SK-N-SH treated with all-trans-retinoic acid at 6 μM for 48 hours (cell line): ENCODE data around the gene IDUA.

Experiments
- ATAC-seq: fragments of 200-7000 bp; cut with Tn5 transposase; 3 replicates; pipeline ENCODE4 v1.9.1; 2020; ENCODE audit warnings: mild to moderate bottlenecking, moderate library complexity
- ARNTL ChIP-seq: fragments of 450-650 bp; formaldehyde crosslinking; IDR thresholded peaks from 2 replicates; pipeline ENCODE4 v1.5.0; 2020; ENCODE audit warnings: low read depth, mild to moderate bottlenecking, moderate library complexity, borderline replicate concordance
- BACH2 ChIP-seq: fragments of 250-450 bp; sonication (Bioruptor Pico); IDR thresholded peaks from 2 replicates; pipeline ENCODE4 v1.9.0; 2021; ENCODE audit warnings: mild to moderate bottlenecking, borderline replicate concordance
- CREB5 ChIP-seq: fragments of 250-450 bp; sonication (Bioruptor Pico); IDR thresholded peaks from 2 replicates; pipeline ENCODE4 v1.5.1; 2020; ENCODE audit warnings: low read depth, mild to moderate bottlenecking, moderate library complexity
- CSDC2 ChIP-seq: fragments of 250-450 bp; sonication (Bioruptor Pico); IDR thresholded peaks from 2 replicates; pipeline ENCODE4 v1.5.0; 2020; ENCODE audit warnings: mild to moderate bottlenecking, moderate library complexity
- CSRNP3 ChIP-seq: fragments of 250-450 bp; sonication (Bioruptor Pico); IDR thresholded peaks from 2 replicates; pipeline ENCODE4 v1.5.1; 2021; ENCODE audit warnings: mild to moderate bottlenecking, moderate library complexity
- ESRRG ChIP-seq: fragments of 250-450 bp; sonication (Bioruptor Pico); IDR thresholded peaks from 2 replicates; pipeline ENCODE4 v1.6.1; 2021; ENCODE audit warnings: mild to moderate bottlenecking
- GLIS3 ChIP-seq: fragments of 250-450 bp; sonication (Bioruptor Pico); IDR thresholded peaks from 2 replicates; pipeline ENCODE4 v1.5.0; 2020; ENCODE audit warnings: mild to moderate bottlenecking, moderate library complexity
- ISL1 ChIP-seq: fragments of 250-450 bp; sonication (Bioruptor Pico); IDR thresholded peaks from 2 replicates; pipeline ENCODE4 v2.1.2; 2022; ENCODE audit warnings: mild to moderate bottlenecking, moderate library complexity
- OSR1 ChIP-seq: fragments of 250-450 bp; sonication (Bioruptor Pico); IDR thresholded peaks from 2 replicates; pipeline ENCODE4 v1.8.0; 2022; ENCODE audit warnings: moderate library complexity, mild to moderate bottlenecking, inconsistent platforms
- PATZ1 ChIP-seq: fragments of 250-450 bp; sonication (Bioruptor Pico); IDR thresholded peaks from 2 replicates; pipeline ENCODE4 v1.8.0; 2020; ENCODE audit warnings: mild to moderate bottlenecking, moderate library complexity, borderline replicate concordance
- PPARA ChIP-seq: fragments of 250-450 bp; sonication (Bioruptor Pico); IDR thresholded peaks from 2 replicates; pipeline ENCODE4 v1.5.0; 2020; ENCODE audit warnings: mild to moderate bottlenecking, borderline replicate concordance
- RARB ChIP-seq: fragments of 250-450 bp; sonication (Bioruptor Pico); IDR thresholded peaks from 2 replicates; pipeline ENCODE4 v1.8.0; 2021; ENCODE audit warnings: mild to moderate bottlenecking, moderate library complexity
- SNAI2 ChIP-seq: fragments of 250-450 bp; sonication (Bioruptor Pico); IDR thresholded peaks from 2 replicates; pipeline ENCODE4 v1.5.0; 2020; ENCODE audit warnings: mild to moderate bottlenecking, moderate library complexity
- TCF4 ChIP-seq: fragments of 250-450 bp; sonication (Bioruptor Pico); IDR thresholded peaks from 2 replicates; pipeline ENCODE4 v1.8.0; 2021; ENCODE audit warnings: mild to moderate bottlenecking, moderate library complexity, borderline replicate concordance
- TOX ChIP-seq: fragments of 250-450 bp; sonication (Bioruptor Pico); IDR thresholded peaks from 2 replicates; pipeline ENCODE4 v1.8.0; 2021; ENCODE audit warnings: mild to moderate bottlenecking, moderate library complexity, borderline replicate concordance
- TSHZ2 ChIP-seq: fragments of 250-450 bp; sonication (Bioruptor Pico); IDR thresholded peaks from 2 replicates; pipeline ENCODE4 v1.5.0; 2020; ENCODE audit warnings: mild to moderate bottlenecking, moderate library complexity
- ZC3H10 ChIP-seq: fragments of 250-450 bp; sonication (Bioruptor Pico); IDR thresholded peaks from 2 replicates; pipeline ENCODE4 v1.5.1; 2021; ENCODE audit warnings: mild to moderate bottlenecking, moderate library complexity
- ZFP3 ChIP-seq: fragments of 250-450 bp; sonication (Bioruptor Pico); IDR thresholded peaks from 2 replicates; pipeline ENCODE4 v1.5.0; 2020; ENCODE audit warnings: mild to moderate bottlenecking, moderate library complexity
- ZFP30 ChIP-seq: fragments of 450-650 bp; formaldehyde crosslinking; IDR thresholded peaks from 2 replicates; pipeline ENCODE4 v1.5.0; 2022; ENCODE audit warnings: mild to moderate bottlenecking, moderate library complexity
- ZNF565 ChIP-seq: fragments of 450-650 bp; formaldehyde crosslinking; conservative IDR thresholded peaks from 2 replicates; pipeline ENCODE4 v1.5.0; 2020; ENCODE audit warnings: low read depth, mild to moderate bottlenecking, moderate library complexity
- ZNF70 ChIP-seq: fragments of 450-650 bp; formaldehyde crosslinking; IDR thresholded peaks from 2 replicates; pipeline ENCODE4 v1.5.0; 2020; ENCODE audit warnings: mild to moderate bottlenecking, moderate library complexity
- ZNF8 ChIP-seq: fragments of 450-650 bp; formaldehyde crosslinking; IDR thresholded peaks from 2 replicates; pipeline ENCODE4 v1.5.0; 2020; ENCODE audit warnings: mild to moderate bottlenecking, moderate library complexity

Gene IDUA

GRCh38 chr4:991451-992296, 4.8 kb downstream of the IDUA start:
- no peak for TF ChIP-seq PPARA (CRISPR knock-in tag)
- TF ChIP-seq CREB5 = no peak
- no peak for TF ChIP-seq TCF4 (CRISPR knock-in tag)
- no peak for TF ChIP-seq SNAI2
- no peak for TF ChIP-seq OSR1
- no peak for TF ChIP-seq ZFP3
- TF ChIP-seq GLIS3 (CRISPR knock-in tag) = no peak
- TF ChIP-seq ZC3H10 (CRISPR knock-in tag) = no peak
- no peak for TF ChIP-seq ZNF70 (CRISPR knock-in tag)
- ATAC-seq = no peak

GRCh38 chr4:992297-993110, 5.7 kb downstream of the IDUA start:
- TF ChIP-seq RARB (no peak), ISL1 (CRISPR knock-in tag) (no peak), OSR1 (no peak), ESRRG (CRISPR knock-in tag) (no peak), ZFP30 (CRISPR knock-in tag) (no peak), PATZ1 (CRISPR knock-in tag) (no peak), ZC3H10 (CRISPR knock-in tag) (no peak), ZNF8 (CRISPR knock-in tag) (no peak), CSRNP3 (CRISPR knock-in tag) (no peak), GLIS3 (CRISPR knock-in tag) (no peak), ZFP3 (no peak), TCF4 (CRISPR knock-in tag) (no peak), SNAI2 (no peak), TSHZ2 (CRISPR knock-in tag) (no peak), CSDC2 (CRISPR knock-in tag) (no peak), ARNTL (no peak), TOX (no peak), BACH2 (CRISPR knock-in tag) (no peak)
- ATAC-seq = no peak

GRCh38 chr4:993111-994029, 6.5 kb downstream of the IDUA start, which contains the start of gene SLC26A1:
Gene SLC26A1, minus strand, starts transcription at chr4:993404. Its CDS starts 1,701 bp downstream, at chr4:991703.
- ATAC-seq = no peak

More at GRCh38 chr4:993111-994029, 6.5 kb downstream of the IDUA start, which contains the start of gene SLC26A1:
- TF ChIP-seq ZNF565 (CRISPR knock-in tag) (no peak), ISL1 (CRISPR knock-in tag) (no peak), ZC3H10 (CRISPR knock-in tag) (no peak), CSRNP3 (CRISPR knock-in tag) (no peak), CSDC2 (CRISPR knock-in tag) (no peak), OSR1 (no peak), TOX (no peak), ZNF70 (CRISPR knock-in tag) (no peak)
